Esophagus muscularis mucosa (tissue), 3 donors: ENCODE data around the gene DEDD.

Experiments used
- CTCF ChIP-seq, 3 experiments: fragments of 200-600 bp in 2 of 3; fragments of 450-650 bp in 1 of 3; sonication (generic) in 2 of 3; IDR thresholded peaks; one replicate each; pipeline ENCODE4 v1.5.1; 2017 to 2019; ENCODE audit warnings: antibody characterized with exemption in 3 of 3, mild to moderate bottlenecking in 2 of 3, moderate library complexity in 1 of 3
- POLR2A ChIP-seq: fragments of 450-650 bp; IDR thresholded peaks from one replicate; pipeline ENCODE4 v1.6.1; 2017; ENCODE audit warnings: antibody characterized with exemption, moderate library complexity, mild to moderate bottlenecking, low read depth

GRCh38 chr1:161082483-161082882 lies 50.0 kb downstream of the DEDD start:
- TF ChIP-seq CTCF (IDR thresholded peaks at IDR 0.05) = no peak
- no peak for TF ChIP-seq POLR2A
